HepG2 (cell line): ENCODE data around the gene RBBP9. TPM values are rescaled to one million over a fixed set of nuclear protein-coding genes. Genes with fewer than 3 reads are reported as not detected.

Experiments used
- ARNT2 ChIP-seq: sonication (generic); formaldehyde crosslinking; IDR thresholded peaks from 2 replicates; pipeline ENCODE4 v1.8.0; 2022; ENCODE audit warnings: mild to moderate bottlenecking, low read depth, missing genetic modification reagents, moderate library complexity
- E2F5 ChIP-seq: sonication (generic); formaldehyde crosslinking; conservative IDR thresholded peaks from 2 replicates; pipeline ENCODE4 v1.4.0; 2020; ENCODE audit warnings: missing genetic modification reagents
- FIP1L1 ChIP-seq: fragments of 200-400 bp; formaldehyde crosslinking; IDR thresholded peaks from 2 replicates; pipeline ENCODE4 v1.6.1; 2018; ENCODE audit warnings: low read depth, mild to moderate bottlenecking, low read length, moderate library complexity, borderline replicate concordance; ENCODE audit not compliant: insufficient read depth
- GABPB1 ChIP-seq: IDR thresholded peaks from 2 replicates; pipeline ENCODE4 v1.6.1; 2016; ENCODE audit warnings: mild to moderate bottlenecking, missing genetic modification reagents, moderate library complexity, missing compliant biosample characterization
- GATAD2A ChIP-seq: IDR thresholded peaks from 2 replicates; pipeline ENCODE4 v1.6.1; 2016
- IRX3 ChIP-seq: sonication (generic); formaldehyde crosslinking; IDR thresholded peaks from 2 replicates; pipeline ENCODE4 v1.8.1; 2023; ENCODE audit warnings: mild to moderate bottlenecking, low read depth, missing genetic modification reagents, borderline replicate concordance
- KDM3A ChIP-seq: IDR thresholded peaks from 2 replicates; pipeline ENCODE4 v1.6.1; 2018; ENCODE audit warnings: low read depth, missing compliant biosample characterization
- MATR3 ChIP-seq: sonication (generic); formaldehyde crosslinking; IDR thresholded peaks from 2 replicates; pipeline ENCODE4 v1.4.0; 2020; ENCODE audit warnings: missing genetic modification reagents
- MIER2 ChIP-seq: IDR thresholded peaks from 2 replicates; pipeline ENCODE4 v1.6.1; 2016; ENCODE audit warnings: missing biosample characterization, missing genetic modification reagents
- PITX1 ChIP-seq: sonication (generic); formaldehyde crosslinking; IDR thresholded peaks from 2 replicates; pipeline ENCODE4 v1.5.1; 2020; ENCODE audit warnings: mild to moderate bottlenecking, missing genetic modification reagents
- POLR2G ChIP-seq: fragments of 200-400 bp; formaldehyde crosslinking; IDR thresholded peaks from 2 replicates; pipeline ENCODE4 v1.6.1; 2018; ENCODE audit warnings: mild to moderate bottlenecking, low read depth, low read length, moderate library complexity
- SMARCE1 ChIP-seq: fragments of 450-650 bp; IDR thresholded peaks from 2 replicates; pipeline ENCODE4 v1.6.1; 2017; ENCODE audit warnings: borderline replicate concordance
- SMC3 ChIP-seq: IDR thresholded peaks from 2 replicates; pipeline ENCODE4 v1.6.1; 2011; ENCODE audit warnings: low read length, improper control_type of control experiment
- SNAPC2 ChIP-seq: sonication (generic); formaldehyde crosslinking; IDR thresholded peaks from 2 replicates; pipeline ENCODE4 v1.8.1; 2022; ENCODE audit warnings: mild to moderate bottlenecking, missing genetic modification reagents
- SRSF4 ChIP-seq: fragments of 200-400 bp; formaldehyde crosslinking; IDR thresholded peaks from one replicate; pipeline ENCODE4 v1.6.1; 2018; ENCODE audit warnings: mild to moderate bottlenecking, low read depth, low read length, moderate library complexity; ENCODE audit not compliant: poor library complexity, severe bottlenecking
- ZBTB7A ChIP-seq: sonication (generic); formaldehyde crosslinking; IDR thresholded peaks from 2 replicates; pipeline ENCODE4 v1.8.0; 2022; ENCODE audit warnings: mild to moderate bottlenecking, missing genetic modification reagents
- ZEB1 ChIP-seq: IDR thresholded peaks from 2 replicates; pipeline ENCODE4 v1.6.1; 2012; ENCODE audit warnings: mild to moderate bottlenecking, low read depth, inconsistent platforms; ENCODE audit not compliant: insufficient replicate concordance
- ZNF256 ChIP-seq: sonication (generic); formaldehyde crosslinking; conservative IDR thresholded peaks from 2 replicates; pipeline ENCODE4 v1.4.0; 2020; ENCODE audit warnings: missing genetic modification reagents
- ZNF335 ChIP-seq: sonication (generic); formaldehyde crosslinking; IDR thresholded peaks from 2 replicates; pipeline ENCODE4 v1.4.0; 2020; ENCODE audit warnings: missing genetic modification reagents
- ZNF44 ChIP-seq: sonication (generic); formaldehyde crosslinking; IDR thresholded peaks from 2 replicates; pipeline ENCODE4 v1.5.1; 2020; ENCODE audit warnings: mild to moderate bottlenecking, missing genetic modification reagents
- ZNF552 ChIP-seq: sonication (generic); formaldehyde crosslinking; IDR thresholded peaks from 2 replicates; pipeline ENCODE4 v1.9.0; 2022; ENCODE audit warnings: missing genetic modification reagents, mild to moderate bottlenecking, borderline replicate concordance
- ZNF569 ChIP-seq: sonication (generic); formaldehyde crosslinking; IDR thresholded peaks from 2 replicates; pipeline ENCODE4 v1.5.0; 2020; ENCODE audit warnings: mild to moderate bottlenecking, missing genetic modification reagents, moderate library complexity, borderline replicate concordance
- ZNF574 ChIP-seq: sonication (generic); formaldehyde crosslinking; IDR thresholded peaks from 2 replicates; pipeline ENCODE4 v1.4.0; 2020; ENCODE audit warnings: missing genetic modification reagents
- ZNF652 ChIP-seq: IDR thresholded peaks from 2 replicates; pipeline ENCODE4 v1.6.1; 2016; ENCODE audit warnings: low read depth, borderline replicate concordance
- ZNF720 ChIP-seq: sonication (generic); formaldehyde crosslinking; IDR thresholded peaks from 2 replicates; pipeline ENCODE4 v1.4.0; 2020; ENCODE audit warnings: missing genetic modification reagents
- ZSCAN12 ChIP-seq: sonication (generic); formaldehyde crosslinking; IDR thresholded peaks from 2 replicates; pipeline ENCODE4 v1.9.0; 2021; ENCODE audit warnings: mild to moderate bottlenecking, missing genetic modification reagents
- ZSCAN25 ChIP-seq: sonication (generic); formaldehyde crosslinking; IDR thresholded peaks from 2 replicates; pipeline ENCODE4 v1.8.0; 2022; ENCODE audit warnings: mild to moderate bottlenecking, missing genetic modification reagents
- ZSCAN31 ChIP-seq: sonication (generic); formaldehyde crosslinking; IDR thresholded peaks from 2 replicates; pipeline ENCODE4 v1.5.0; 2020; ENCODE audit warnings: low read depth, mild to moderate bottlenecking, missing genetic modification reagents
- polyA plus RNA-seq, 8 experiments: library from polyadenylated mRNA; depleted of rRNA in 3 of 8; stranded (reverse) in 7 of 8; unstranded in 1 of 8; fragments of >200 nt; fragmentation: Illumina TruSeq in 4 of 8; extraction: Trizol in 4 of 8; gene quantifications; 2 replicates each; pipeline versions ENCODE4 v1.2.1 to v1.2.3, GENCODE V29; 2011 to 2016; ENCODE audit warnings: low read depth in 4 of 8, missing spikeins in 1 of 8, mixed read lengths in 1 of 8; ENCODE audit not compliant: insufficient read depth in 1 of 8
- total RNA-seq, 5 experiments: library from RNA; depleted of rRNA; stranded (reverse); fragments of >200 nt; fragmentation: Illumina TruSeq; extraction: Trizol; gene quantifications; 2 replicates each; pipeline ENCODE4 v1.2.3, GENCODE V29; 2016; ENCODE audit warnings: low read depth in 1 of 5

Gene RBBP9
- total and polyA plus RNA-seq, 2 of the 13 experiments (the other 11 are each of a cell fraction or from before 2014, with no cell fraction given), result 28.0 to 56.3 TPM

GRCh38 chr20:18507218-18508191 is 10.5 kb upstream of the RBBP9 start, which contains the start of gene SEC23B (continued):
- peak; percentile 39 for TF ChIP-seq E2F5 (CRISPR knock-in tag)
- peak; percentile 70 for TF ChIP-seq MIER2 (CRISPR knock-in tag)
- TF ChIP-seq ZNF569, result no peak
- TF ChIP-seq ZSCAN12 (CRISPR knock-in tag), result no peak; the same call in 1 of the 2 replicates
- TF ChIP-seq ZNF574, result peak; percentile 97
- TF ChIP-seq SNAPC2 (CRISPR knock-in tag), result peak; percentile 88
- TF ChIP-seq GATAD2A (CRISPR knock-in tag), result peak; percentile 83
- no peak for TF ChIP-seq SRSF4
- no peak for TF ChIP-seq ZBTB7A (CRISPR knock-in tag)
- TF ChIP-seq ARNT2 (CRISPR knock-in tag), result peak; percentile 93
- peak; percentile 43; the same call in 1 of the 2 replicates for TF ChIP-seq IRX3 (CRISPR knock-in tag)
- TF ChIP-seq POLR2G, result peak; percentile 97
- no peak for TF ChIP-seq SMC3
- TF ChIP-seq ZSCAN25, result peak; percentile 63
- peak; percentile 95; the same call in 1 of the 2 replicates for TF ChIP-seq ZNF335 (CRISPR knock-in tag)
- peak; percentile 49; the same call in 1 of the 2 replicates for TF ChIP-seq ZNF652
- no peak; the same call in 1 of the 2 replicates for TF ChIP-seq ZNF552 (CRISPR knock-in tag)
- TF ChIP-seq ZNF44 (CRISPR knock-in tag), result peak; percentile 23; the same call in 1 of the 2 replicates
- TF ChIP-seq ZNF720 (CRISPR knock-in tag), result no peak
- 0 out of 2 replicates have a peak, but pooled peaks have one; percentile 83 for TF ChIP-seq FIP1L1
- peak; percentile 96 for TF ChIP-seq GABPB1
- peak; percentile 89 for TF ChIP-seq ZSCAN31 (CRISPR knock-in tag)
- TF ChIP-seq MATR3 (CRISPR knock-in tag), result no peak
- peak; percentile 52; the same call in 1 of the 2 replicates for TF ChIP-seq ZNF256 (CRISPR knock-in tag)
- peak; percentile 97 for TF ChIP-seq ZEB1
- TF ChIP-seq PITX1 (CRISPR knock-in tag), result peak; percentile 96
- TF ChIP-seq KDM3A, result peak; percentile 60; the same call in 1 of the 2 replicates
- no peak for TF ChIP-seq SMARCE1
